Heart right ventricle (tissue), 16 donors: ENCODE data around the gene GOLGA6C. TPM values are rescaled to one million over a fixed set of nuclear protein-coding genes. Genes with fewer than 3 reads are reported as not detected.

ENCODE experiments used
- ATAC-seq, 8 donors: fragments of 200-7000 bp; cut with Tn5 transposase; one replicate each; pipeline ENCODE4 v1.9.1; 2020; ENCODE audit warnings: mild to moderate bottlenecking in 8 of 8, moderate library complexity in 8 of 8, moderate number of reproducible peaks in 1 of 8
- DNase-seq, 2 donors: peaks; one replicate each; pipeline ENCODE4 v3.0.0-alpha.2; 2020
- H3K27ac ChIP-seq, 10 donors: fragments of 200-600 bp; sonication (generic) in 2 of 10; one replicate each; pipeline versions ENCODE4 v1.5.0 to v1.8.0; 2020 to 2022; ENCODE audit warnings: mild to moderate bottlenecking in 3 of 10
- H3K27me3 ChIP-seq, 7 donors: fragments of 200-600 bp; one replicate each; pipeline ENCODE4 v1.8.0; 2021 to 2022; ENCODE audit warnings: mild to moderate bottlenecking in 2 of 7
- H3K36me3 ChIP-seq, 9 donors: fragments of 200-600 bp; sonication (generic) in 1 of 9; one replicate each; pipeline versions ENCODE4 v1.5.0 to v1.8.0; 2020 to 2022; ENCODE audit warnings: mild to moderate bottlenecking in 2 of 9
- H3K4me1 ChIP-seq, 9 donors: fragments of 200-600 bp; sonication (generic) in 1 of 9; one replicate each; pipeline versions ENCODE4 v1.5.0 to v1.8.0; 2020 to 2022; ENCODE audit warnings: mild to moderate bottlenecking in 4 of 9
- H3K4me3 ChIP-seq, 10 donors: fragments of 200-600 bp; sonication (generic) in 2 of 10; one replicate each; pipeline versions ENCODE4 v1.5.0 to v1.8.0; 2020 to 2022; ENCODE audit warnings: mild to moderate bottlenecking in 7 of 10, moderate library complexity in 2 of 10
- H3K9me3 ChIP-seq, 11 donors: fragments of 200-600 bp in 10 of 11; sonication (generic) in 2 of 11; one replicate each; pipeline versions ENCODE4 v1.5.0 to v1.8.0; 2013 to 2022; ENCODE audit warnings: mild to moderate bottlenecking in 2 of 11, control low read depth in 1 of 11, moderate library complexity in 1 of 11
- WGBS, 2 donors: extraction: QIAGEN DNeasy Blood & Tissue Kit; methylation state at CpG; one replicate each; pipeline ENCODE4 v1.1.7; 2013; ENCODE audit warnings: inconsistent platforms in 1 of 2; 5-methylcytosine and 5-hydroxymethylcytosine counted together
- intact Hi-C, 10 donors: fragments of 100-400 bp; cut with DNase I; formaldehyde crosslinking; loops; one replicate each; pipeline versions ENCODE4 v1.11.1 to v1.14.2; 2022
- polyA plus RNA-seq, 2 donors: library from polyadenylated mRNA; stranded (reverse); fragments of 200-250 nt; gene quantifications; one replicate each; pipeline ENCODE4 v1.2.3, GENCODE V29; 2013
- total RNA-seq, 10 donors: library from RNA; stranded (reverse); fragmentation: NEBNext Ultra II Directional in 3 of 10; extraction: Animal tissue kit (Norgen Biotek cat#: 25700) in 3 of 10; gene quantifications; one replicate each; pipeline versions ENCODE4 v1.2.1 to v1.2.4, GENCODE V29; 2021 to 2023
- TF ChIP-seq, protein P1 (sequence below), 9 donors: fragments of 200-600 bp; sonication (generic) in 2 of 9; IDR thresholded peaks; one replicate each; pipeline versions ENCODE4 v1.5.0 to v1.8.0; 2021 to 2022; ENCODE audit warnings: antibody characterized with exemption in 9 of 9, mild to moderate bottlenecking in 5 of 9, moderate library complexity in 1 of 9
- donor health status: Arrhythmogenic right ventricular cardiomyopathy.
- donor health status: ischemic (EF 13 %, LVEDD 7.1; RV severe dilation, severe dysfunction).
- donor health status: healthy with polysubstance abuse.
- donor health status: DM: no; HTN: yes; CAD: no.
- donor health status: DM: no; HTN: no; CAD: no.
- donor health status: ischemic (EF 25% LVEDD 6.9; RV normal size, moderate dysfunction).
- donor health status: ischemic (EF 25% LVEDD 5.7; RV mildly dilated, moderate dysfunction).
- donor health status: healthy.
- donor health status: DM: yes; HTN: yes; CAD: no.
- donor health status: Ischemic cardiomyopathy.
- donor health status: ischemic (EF 35%, LVEDD 5.7; RV mildly dilated, moderate dysfunction).
- donor health status: nonischemic (EF 11% LVEDD 7.7; RV severe dilation, severe dysfunction).
- donor health status: DM: yes; HTN: yes; CAD: no.
- donor health status: PGD.
- donor health status: ischemic (EF 29% LVEDD 5.4; RV normal size, mild dysfunction).
- donor health status: nonischemic (EF 23%, LVEDD 6.1; RV moderate dilation, normal function).

Gene GOLGA6C
- total and polyA plus RNA-seq, 12 donors, result not detected

DNA sequence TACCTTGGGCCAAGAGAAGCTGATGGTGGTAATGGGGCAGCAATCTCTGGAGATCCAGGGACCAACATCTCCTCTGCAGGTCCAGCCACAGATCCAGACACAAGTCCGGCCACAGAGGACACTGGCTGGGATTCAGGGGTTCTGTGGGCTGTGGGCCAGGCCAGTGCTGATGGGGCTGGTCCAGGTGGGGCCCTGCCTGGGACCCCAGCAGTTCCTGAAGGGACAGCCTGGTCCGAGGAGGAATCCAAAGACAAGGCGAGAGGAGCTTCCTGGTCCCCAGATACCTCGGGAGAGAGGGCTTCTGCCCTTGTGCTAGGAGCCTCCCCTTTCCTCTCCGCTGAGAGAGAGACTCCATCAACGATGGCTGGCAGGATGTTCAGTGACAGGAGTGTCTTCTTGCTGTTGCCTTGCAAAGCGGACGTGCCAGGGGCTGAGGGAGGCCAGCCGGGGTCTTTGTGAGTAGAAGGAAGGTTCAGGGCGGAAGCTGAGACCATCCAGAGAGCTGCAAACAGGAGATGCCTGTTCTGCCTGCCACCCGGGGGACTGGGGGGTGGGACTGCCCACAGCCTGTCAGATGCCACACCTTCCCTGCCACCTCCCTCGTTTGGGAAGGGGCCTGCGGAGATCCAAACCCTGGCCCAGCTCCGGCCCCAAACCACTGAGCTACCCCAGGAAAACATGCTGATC, 24.5 kb upstream of the GOLGA6C start:
- Histone ChIP-seq H3K27me3 (peaks cover 0 to 22% (median 0%) of the 10 kb centered on the region in 7 donors), H3K9me3 (no peaks in the 10 kb centered on the region), H3K4me3 (no peak overlapping the region), H3K27ac (no peak overlapping the region), H3K4me1 (peaks cover 0 to 11% (median 4%) of the 10 kb centered on the region in 9 donors), H3K36me3 (no peaks in the 10 kb centered on the region)
- ATAC-seq (no peak), DNase-seq (no peak)
- WGBS, 2 donors, result 68 to 81% methylated on average over 14 of the region's 14 CpGs
- intact Hi-C loops, result loop anchor here in 1 of 10 donors (5.0 kb wide), 1 partner anchor 84 kb away; no protein-coding TSS in a partner anchor
- TF ChIP-seq, protein P1, sequence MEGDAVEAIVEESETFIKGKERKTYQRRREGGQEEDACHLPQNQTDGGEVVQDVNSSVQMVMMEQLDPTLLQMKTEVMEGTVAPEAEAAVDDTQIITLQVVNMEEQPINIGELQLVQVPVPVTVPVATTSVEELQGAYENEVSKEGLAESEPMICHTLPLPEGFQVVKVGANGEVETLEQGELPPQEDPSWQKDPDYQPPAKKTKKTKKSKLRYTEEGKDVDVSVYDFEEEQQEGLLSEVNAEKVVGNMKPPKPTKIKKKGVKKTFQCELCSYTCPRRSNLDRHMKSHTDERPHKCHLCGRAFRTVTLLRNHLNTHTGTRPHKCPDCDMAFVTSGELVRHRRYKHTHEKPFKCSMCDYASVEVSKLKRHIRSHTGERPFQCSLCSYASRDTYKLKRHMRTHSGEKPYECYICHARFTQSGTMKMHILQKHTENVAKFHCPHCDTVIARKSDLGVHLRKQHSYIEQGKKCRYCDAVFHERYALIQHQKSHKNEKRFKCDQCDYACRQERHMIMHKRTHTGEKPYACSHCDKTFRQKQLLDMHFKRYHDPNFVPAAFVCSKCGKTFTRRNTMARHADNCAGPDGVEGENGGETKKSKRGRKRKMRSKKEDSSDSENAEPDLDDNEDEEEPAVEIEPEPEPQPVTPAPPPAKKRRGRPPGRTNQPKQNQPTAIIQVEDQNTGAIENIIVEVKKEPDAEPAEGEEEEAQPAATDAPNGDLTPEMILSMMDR (IDR thresholded peaks at IDR 0.05), result no peak

DNA sequence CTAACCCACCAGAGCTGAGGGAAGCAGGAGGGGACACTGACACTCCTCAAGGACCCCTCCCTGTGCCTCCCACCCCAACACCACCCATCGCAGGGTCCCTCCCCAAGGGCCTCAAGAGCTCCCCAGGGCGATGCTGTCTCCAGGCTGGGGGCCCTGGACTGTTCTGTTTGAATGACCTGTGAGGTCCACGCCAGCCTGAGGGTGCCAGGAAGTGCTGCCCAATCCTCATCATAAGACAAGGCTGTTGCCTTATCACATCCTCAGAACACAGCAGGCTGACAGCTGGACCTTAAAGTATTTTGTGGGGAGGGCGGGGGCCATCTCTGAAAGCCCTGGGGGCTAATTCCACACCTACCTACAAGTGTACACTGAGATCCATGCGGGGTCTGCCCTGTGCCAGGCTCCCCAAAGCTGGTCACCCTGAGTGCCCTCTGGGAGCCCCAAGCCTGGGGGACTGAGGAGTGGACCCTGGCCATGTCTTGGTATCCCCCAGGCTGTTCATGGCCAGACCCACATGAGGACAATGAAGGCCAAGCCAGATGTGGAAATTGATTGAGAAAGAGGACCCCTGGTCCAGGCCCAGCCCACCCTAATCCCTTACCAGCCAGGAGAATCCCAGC, 23.8 kb upstream of the GOLGA6C start:
- WGBS, 2 donors, result 86 to 90% methylated on average over 5 of the region's 5 CpGs
- no peaks in the 10 kb centered on the region for H3K9me3 ChIP-seq
- peaks cover 0 to 23% (median 0%) of the 10 kb centered on the region in 7 donors for H3K27me3 ChIP-seq
- no peak overlapping the region for H3K4me3 ChIP-seq
- H3K36me3 ChIP-seq, result no peaks in the 10 kb centered on the region
- no peak for ATAC-seq
- no peak overlapping the region for H3K27ac ChIP-seq
- H3K4me1 ChIP-seq, result peaks cover 0 to 11% (median 4%) of the 10 kb centered on the region in 9 donors
- intact Hi-C loops, result loop anchor here in 1 of 10 donors (5.0 kb wide), 1 partner anchor 83 kb away; no protein-coding TSS in a partner anchor
- TF ChIP-seq, protein P1 (IDR thresholded peaks at IDR 0.05), result no peak
- no peak for DNase-seq

DNA sequence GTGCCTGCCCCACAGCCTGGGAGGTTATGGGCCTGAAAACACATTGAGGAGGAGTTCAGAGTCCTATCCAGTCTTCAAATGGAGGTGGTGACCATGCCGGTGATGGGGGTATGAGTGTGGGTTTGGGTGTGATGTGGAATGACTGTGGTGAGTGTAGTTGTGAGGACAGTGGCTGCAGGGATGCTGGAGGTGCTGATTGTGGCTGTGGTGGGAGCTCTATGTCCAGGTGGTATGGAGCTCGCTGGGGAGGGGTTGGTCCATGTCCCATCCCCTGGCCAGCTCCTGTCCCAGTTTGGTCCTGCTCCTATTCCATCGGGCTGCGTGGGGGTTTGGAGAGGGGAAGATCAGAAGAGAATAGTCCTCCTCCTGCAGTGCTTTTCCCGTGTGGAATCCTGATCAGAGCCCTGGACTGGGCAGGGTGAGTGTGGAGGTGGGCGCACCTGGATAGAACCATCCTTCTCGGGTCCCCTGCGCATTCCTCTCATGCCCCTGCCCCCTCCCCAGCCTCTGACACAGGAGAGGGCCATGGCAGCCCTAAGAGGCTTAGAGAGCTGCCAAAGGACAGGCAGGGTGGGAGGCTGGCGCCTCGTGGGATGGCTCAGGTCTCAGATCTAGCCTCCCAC, 23.0 kb upstream of the GOLGA6C start:
- H3K27me3 ChIP-seq, result peaks cover 0 to 28% (median 0%) of the 10 kb centered on the region in 7 donors
- H3K4me1 ChIP-seq, result peaks cover 0 to 11% (median 4%) of the 10 kb centered on the region in 9 donors
- no peak for DNase-seq
- intact Hi-C loops, result no loop called here
- TF ChIP-seq, protein P1 (IDR thresholded peaks at IDR 0.05), result no peak
- H3K36me3 ChIP-seq, result no peaks in the 10 kb centered on the region
- no peaks in the 10 kb centered on the region for H3K9me3 ChIP-seq
- no peak overlapping the region for H3K27ac ChIP-seq
- H3K4me3 ChIP-seq, result no peak overlapping the region
- 84 to 88% methylated on average over 10 of the region's 10 CpGs for WGBS, 2 donors
- peak in 1 of 8 donors; percentile 11 for ATAC-seq
